ENCODE results near the gene SUN5. TPM values are rescaled to one million over a fixed set of nuclear protein-coding genes. Genes with fewer than 3 reads are reported as not detected.

Gene SUN5
- total and polyA plus RNA-seq, 2 donors (not counting 1 experiment from before 2014, with no cell fraction given), result not detected

DNA sequence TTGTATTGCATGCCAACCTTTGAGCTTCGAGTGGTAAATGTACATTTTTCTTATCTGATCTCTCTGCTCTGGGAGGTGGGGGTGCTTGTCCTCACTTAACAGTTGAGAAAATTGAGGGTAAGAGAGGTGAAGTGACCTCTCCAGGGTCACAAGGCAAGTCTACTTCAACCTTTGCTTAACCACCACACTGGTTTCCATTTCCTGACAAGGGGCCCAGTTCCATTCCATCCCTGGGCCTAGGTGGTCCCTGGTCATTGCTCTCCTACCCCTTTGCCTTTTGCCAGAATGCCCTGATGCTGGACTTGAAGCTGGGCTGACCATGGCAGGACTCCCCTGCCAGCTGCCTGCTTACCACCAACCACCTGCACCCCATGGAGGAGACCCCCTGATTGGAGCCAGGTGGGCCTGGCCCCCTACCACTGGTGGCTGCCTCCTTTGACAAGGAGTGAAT lies 39.5 kb upstream of the SUN5 start:
- Histone ChIP-seq H3K27ac (ENCODE audit: low read length in 2 of 2) (no peak overlapping the region), H3K36me3 (replicated peaks in 1 of 2; ENCODE audit: control extremely low read depth in 1 of 2, control insufficient read depth in 1 of 2, extremely low read depth in 1 of 2, insufficient read depth in 2 of 2, low read length in 1 of 2) (no peaks in the 10 kb centered on the region), H3K9me3 (ENCODE audit: control extremely low read depth in 1 of 3, control insufficient read depth in 2 of 3, insufficient read depth in 1 of 3, low read length in 2 of 3) (peaks cover 0 to 38% (median 13%) of the 10 kb centered on the region in 3 donors), H3K27me3 (replicated peaks in 1 of 4; ENCODE audit: control extremely low read depth in 1 of 4, control insufficient read depth in 3 of 4, insufficient read depth in 4 of 4, low read length in 3 of 4) (no peaks in the 10 kb centered on the region), H2AFZ (ENCODE audit: insufficient read depth, low read depth, low read length, poor library complexity, severe bottlenecking) (no peak overlapping the region), H3K4me2 (replicated peaks; ENCODE audit: low read depth, low read length, poor library complexity, severe bottlenecking) (no peak overlapping the region), H3K9ac (ENCODE audit: low read length) (no peak overlapping the region), H4K20me1 (ENCODE audit: control insufficient read depth, insufficient read depth, low read length, poor library complexity, severe bottlenecking) (no peaks in the 10 kb centered on the region), H3K4me1 (ENCODE audit: control insufficient read depth in 2 of 2, insufficient read depth in 2 of 2, low read length in 2 of 2) (no peaks in the 10 kb centered on the region), H3K4me3 (ENCODE audit: control extremely low read depth in 1 of 5, extremely low read depth in 1 of 5, insufficient read depth in 1 of 5, low read depth in 2 of 5, low read length in 4 of 5) (no peak overlapping the region), H3K79me2 (ENCODE audit: control insufficient read depth, insufficient read depth, low read length) (no peaks in the 10 kb centered on the region)
- ATAC-seq (ENCODE audit: low read depth), result no peak
- Mint-ChIP-seq H3K4me1 (no peaks in the 10 kb centered on the region), H3K27me3 (no peaks in the 10 kb centered on the region), H3K9me3 (ENCODE audit: insufficient read depth) (peaks cover 14% of the 10 kb centered on the region), H3K27ac (no peak overlapping the region), H3K4me3 (no peak overlapping the region)
- ChIA-PET POLR2A (no interaction called here), CTCF (interaction anchor here (1.3 kb wide), 1 partner anchor 141 kb away, joined by 3 read pairs; no protein-coding TSS in a partner anchor)
- intact Hi-C loops (cut with micrococcal nuclease), result no loop called here
- no peak for DNase-seq
- whole genome bisulfite sequencing (ENCODE audit: insufficient coverage), result 60% methylated on average over 1 of the region's 1 CpG
- no peak for TF ChIP-seq EZH2 (IDR thresholded peaks at IDR 0.05; ENCODE audit: borderline replicate concordance, insufficient read depth, low read depth, low read length, poor library complexity, severe bottlenecking)
- TF ChIP-seq, protein P1, sequence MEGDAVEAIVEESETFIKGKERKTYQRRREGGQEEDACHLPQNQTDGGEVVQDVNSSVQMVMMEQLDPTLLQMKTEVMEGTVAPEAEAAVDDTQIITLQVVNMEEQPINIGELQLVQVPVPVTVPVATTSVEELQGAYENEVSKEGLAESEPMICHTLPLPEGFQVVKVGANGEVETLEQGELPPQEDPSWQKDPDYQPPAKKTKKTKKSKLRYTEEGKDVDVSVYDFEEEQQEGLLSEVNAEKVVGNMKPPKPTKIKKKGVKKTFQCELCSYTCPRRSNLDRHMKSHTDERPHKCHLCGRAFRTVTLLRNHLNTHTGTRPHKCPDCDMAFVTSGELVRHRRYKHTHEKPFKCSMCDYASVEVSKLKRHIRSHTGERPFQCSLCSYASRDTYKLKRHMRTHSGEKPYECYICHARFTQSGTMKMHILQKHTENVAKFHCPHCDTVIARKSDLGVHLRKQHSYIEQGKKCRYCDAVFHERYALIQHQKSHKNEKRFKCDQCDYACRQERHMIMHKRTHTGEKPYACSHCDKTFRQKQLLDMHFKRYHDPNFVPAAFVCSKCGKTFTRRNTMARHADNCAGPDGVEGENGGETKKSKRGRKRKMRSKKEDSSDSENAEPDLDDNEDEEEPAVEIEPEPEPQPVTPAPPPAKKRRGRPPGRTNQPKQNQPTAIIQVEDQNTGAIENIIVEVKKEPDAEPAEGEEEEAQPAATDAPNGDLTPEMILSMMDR (IDR thresholded peaks at IDR 0.05), result no peak

- POLR2A ChIA-PET, result no interaction called here
- no peak for TF ChIP-seq EZH2 (IDR thresholded peaks at IDR 0.05; ENCODE audit: borderline replicate concordance, insufficient read depth, low read depth, low read length, poor library complexity, severe bottlenecking)
- TF ChIP-seq, protein P1 (IDR thresholded peaks at IDR 0.05), result no peak
- H2AFZ ChIP-seq (ENCODE audit: insufficient read depth, low read depth, low read length, poor library complexity, severe bottlenecking), result no peak overlapping the region
- Mint-ChIP-seq H3K27me3 (peaks cover 5% of the 10 kb centered on the region), H3K4me3 (no peak overlapping the region), H3K9me3 (ENCODE audit: insufficient read depth) (peaks cover 14% of the 10 kb centered on the region), H3K4me1 (no peaks in the 10 kb centered on the region), H3K27ac (no peak overlapping the region)
- ATAC-seq (ENCODE audit: low read depth) (no peak), DNase-seq (no peak)
- H3K79me2 ChIP-seq (ENCODE audit: control insufficient read depth, insufficient read depth, low read length), result no peaks in the 10 kb centered on the region
- peaks cover 0 to 38% (median 13%) of the 10 kb centered on the region in 3 donors for H3K9me3 ChIP-seq (ENCODE audit: control extremely low read depth in 1 of 3, control insufficient read depth in 2 of 3, insufficient read depth in 1 of 3, low read length in 2 of 3)
- H4K20me1 ChIP-seq (ENCODE audit: control insufficient read depth, insufficient read depth, low read length, poor library complexity, severe bottlenecking), result no peaks in the 10 kb centered on the region
- CTCF ChIA-PET, result interaction anchor here (0.9 to 1.3 kb wide), 2 partner anchors 141 kb away, joined by 3 read pairs; no protein-coding TSS in a partner anchor
- no peaks in the 10 kb centered on the region for H3K36me3 ChIP-seq (replicated peaks in 1 of 2; ENCODE audit: control extremely low read depth in 1 of 2, control insufficient read depth in 1 of 2, extremely low read depth in 1 of 2, insufficient read depth in 2 of 2, low read length in 1 of 2)
- H3K4me1 ChIP-seq (ENCODE audit: control insufficient read depth in 2 of 2, insufficient read depth in 2 of 2, low read length in 2 of 2), result no peaks in the 10 kb centered on the region
- WGBS (ENCODE audit: insufficient coverage), result 56% methylated on average over 1 of the region's 2 CpGs
- intact Hi-C loops (cut with micrococcal nuclease), result no loop called here
- H3K9ac ChIP-seq (ENCODE audit: low read length), result no peak overlapping the region
- no peak overlapping the region for H3K27ac ChIP-seq (ENCODE audit: low read length in 2 of 2)
- H3K4me2 ChIP-seq (replicated peaks; ENCODE audit: low read depth, low read length, poor library complexity, severe bottlenecking), result no peak overlapping the region
- no peaks in the 10 kb centered on the region for H3K27me3 ChIP-seq (replicated peaks in 1 of 4; ENCODE audit: control extremely low read depth in 1 of 4, control insufficient read depth in 3 of 4, insufficient read depth in 4 of 4, low read length in 3 of 4)
- no peak overlapping the region for H3K4me3 ChIP-seq (ENCODE audit: control extremely low read depth in 1 of 5, extremely low read depth in 1 of 5, insufficient read depth in 1 of 5, low read depth in 2 of 5, low read length in 4 of 5)
Observed at GRCh38 chr20:33042983-33043730, 38.9 kb upstream of the SUN5 start.

All from B cell (primary cell).